HepG2 (cell line): ENCODE measurements around the gene MAP3K1. TPM values are rescaled to one million over a fixed set of nuclear protein-coding genes. Genes with fewer than 3 reads are reported as not detected.

ENCODE experiments used
- CEBPB ChIP-seq: IDR thresholded peaks from 2 replicates; pipeline ENCODE4 v1.6.1; 2011; ENCODE audit warnings: low read depth, low read length, improper control_type of control experiment, borderline replicate concordance
- CREM ChIP-seq, 2 experiments: sonication (generic) in 1 of 2; formaldehyde crosslinking in 1 of 2; IDR thresholded peaks; 2 replicates each; pipeline versions ENCODE4 v1.4.0 to v1.6.1; 2016 to 2020; ENCODE audit warnings: antibody characterized with exemption in 1 of 2, mild to moderate bottlenecking in 1 of 2, missing genetic modification reagents in 1 of 2
- E2F5 ChIP-seq: sonication (generic); formaldehyde crosslinking; conservative IDR thresholded peaks from 2 replicates; pipeline ENCODE4 v1.4.0; 2020; ENCODE audit warnings: missing genetic modification reagents
- EP300 ChIP-seq, 3 experiments: sonication (generic) in 1 of 3; formaldehyde crosslinking in 1 of 3; IDR thresholded peaks; 2 replicates each; pipeline versions ENCODE4 v1.5.1 to v1.6.1; 2011 to 2020; ENCODE audit warnings: low read depth in 2 of 3, low read length in 2 of 3, borderline replicate concordance in 1 of 3, improper control_type of control experiment in 1 of 3, mild to moderate bottlenecking in 1 of 3, missing genetic modification reagents in 1 of 3, moderate library complexity in 1 of 3
- ERF ChIP-seq: IDR thresholded peaks from 2 replicates; pipeline ENCODE4 v1.6.1; 2018; ENCODE audit warnings: missing biosample characterization, missing genetic modification reagents
- FOXP4 ChIP-seq: sonication (generic); formaldehyde crosslinking; IDR thresholded peaks from 2 replicates; pipeline ENCODE4 v1.4.0; 2020; ENCODE audit warnings: missing genetic modification reagents
- HNF1A ChIP-seq, 2 experiments: sonication (generic) in 1 of 2; formaldehyde crosslinking in 1 of 2; IDR thresholded peaks; 2 replicates each; pipeline versions ENCODE4 v1.4.0 to v1.6.1; 2016 to 2020; ENCODE audit warnings: borderline replicate concordance in 1 of 2, low read depth in 1 of 2, mild to moderate bottlenecking in 1 of 2, missing genetic modification reagents in 1 of 2
- POGK ChIP-seq: sonication (generic); formaldehyde crosslinking; conservative IDR thresholded peaks from 2 replicates; pipeline ENCODE4 v1.8.0; 2022; ENCODE audit warnings: mild to moderate bottlenecking, moderate library complexity, missing genetic modification reagents
- POLR2G ChIP-seq: fragments of 200-400 bp; formaldehyde crosslinking; IDR thresholded peaks from 2 replicates; pipeline ENCODE4 v1.6.1; 2018; ENCODE audit warnings: mild to moderate bottlenecking, low read depth, low read length, moderate library complexity
- SAFB2 ChIP-seq: sonication (generic); formaldehyde crosslinking; IDR thresholded peaks from 2 replicates; pipeline ENCODE4 v1.5.1; 2020; ENCODE audit warnings: missing genetic modification reagents, low read depth, mild to moderate bottlenecking, borderline replicate concordance
- XBP1 ChIP-seq: sonication (generic); formaldehyde crosslinking; IDR thresholded peaks from 2 replicates; pipeline ENCODE4 v1.5.0; 2020; ENCODE audit warnings: missing genetic modification reagents
- ZBTB14 ChIP-seq: sonication (generic); formaldehyde crosslinking; IDR thresholded peaks from 2 replicates; pipeline ENCODE4 v1.4.0; 2020; ENCODE audit warnings: missing genetic modification reagents
- ZNF160 ChIP-seq: sonication (generic); formaldehyde crosslinking; IDR thresholded peaks from 2 replicates; pipeline ENCODE4 v1.8.0; 2022; ENCODE audit warnings: mild to moderate bottlenecking, inconsistent platforms, missing genetic modification reagents
- ZNF446 ChIP-seq: sonication (generic); formaldehyde crosslinking; IDR thresholded peaks from 2 replicates; pipeline ENCODE4 v1.5.0; 2020; ENCODE audit warnings: mild to moderate bottlenecking, missing genetic modification reagents
- ZNF788 ChIP-seq: sonication (generic); formaldehyde crosslinking; IDR thresholded peaks from 2 replicates; pipeline ENCODE4 v1.5.0; 2020; ENCODE audit warnings: mild to moderate bottlenecking, missing genetic modification reagents, borderline replicate concordance
- polyA plus RNA-seq, 8 experiments: library from polyadenylated mRNA; depleted of rRNA in 3 of 8; stranded (reverse) in 7 of 8; unstranded in 1 of 8; fragments of >200 nt; fragmentation: Illumina TruSeq in 4 of 8; extraction: Trizol in 4 of 8; gene quantifications; 2 replicates each; pipeline versions ENCODE4 v1.2.1 to v1.2.3, GENCODE V29; 2011 to 2016; ENCODE audit warnings: low read depth in 4 of 8, missing spikeins in 1 of 8, mixed read lengths in 1 of 8; ENCODE audit not compliant: insufficient read depth in 1 of 8
- total RNA-seq, 5 experiments: library from RNA; depleted of rRNA; stranded (reverse); fragments of >200 nt; fragmentation: Illumina TruSeq; extraction: Trizol; gene quantifications; 2 replicates each; pipeline ENCODE4 v1.2.3, GENCODE V29; 2016; ENCODE audit warnings: low read depth in 1 of 5

MAP3K1 gene
- total and polyA plus RNA-seq, 2 of the 13 experiments (the other 11 are each of a cell fraction or from before 2014, with no cell fraction given), result 16.4 to 30.3 TPM

- TF ChIP-seq EP300 (IDR thresholded peaks at IDR 0.05; ENCODE audit: low read depth in 2 of 2, low read length in 2 of 2) (peak in 1 of 2 experiments; percentile 15; a peak in 1 of 4 replicates), EP300 (CRISPR knock-in tag; IDR thresholded peaks at IDR 0.05; ENCODE audit: borderline replicate concordance) (no peak; the same call in 1 of the 2 replicates), XBP1 (no peak), POLR2G (peak; percentile 97), ZNF788 (peak; percentile 8; the same call in 1 of the 2 replicates), FOXP4 (CRISPR knock-in tag) (0 out of 2 replicates have a peak, but pooled peaks have one; percentile 28), ZNF160 (no peak; the same call in none of the 2 replicates), E2F5 (CRISPR knock-in tag) (no peak), HNF1A (IDR thresholded peaks at IDR 0.05; ENCODE audit: low read depth) (0 out of 2 replicates have a peak, but pooled peaks have one; percentile 4), HNF1A (CRISPR knock-in tag; IDR thresholded peaks at IDR 0.05; ENCODE audit: borderline replicate concordance) (peak; percentile 45; the same call in 1 of the 2 replicates), ZNF446 (peak; percentile 82), CEBPB (no peak), ZBTB14 (CRISPR knock-in tag) (peak; percentile 51), ERF (CRISPR knock-in tag) (peak; percentile 72), SAFB2 (CRISPR knock-in tag) (peak; percentile 56; the same call in 1 of the 2 replicates), CREM (IDR thresholded peaks at IDR 0.05) (peak; percentile 23; the same call in 1 of the 2 replicates), CREM (CRISPR knock-in tag; IDR thresholded peaks at IDR 0.05) (no peak), POGK (peak; percentile 60)
These were observed 94.2 kb downstream of the MAP3K1 start, which contains the start of gene SETD9 (continued) for GRCh38 chr5:56909294-56910209.
